Bronchial epithelial cell (primary cell): ENCODE results near the gene TIMM50. TPM values are rescaled to one million over a fixed set of nuclear protein-coding genes. Genes with fewer than 3 reads are reported as not detected.

Experiments used
- DNase-seq: peaks from one replicate; pipeline ENCODE4 v3.0.0-alpha.2; 2010; ENCODE audit warnings: low read depth
- FAIRE-seq: peaks from 2 replicates; lab custom pipeline; 2011; peaks lifted over from hg19 to GRCh38; lab: Jason Lieb, UNC
- H3K27me3 ChIP-seq: 2 replicates; pipeline ENCODE4 v1.5.1; 2011; ENCODE audit warnings: low read length; ENCODE audit not compliant: control insufficient read depth, insufficient read depth
- H3K36me3 ChIP-seq: 2 replicates; pipeline ENCODE4 v1.5.1; 2011; ENCODE audit warnings: low read length; ENCODE audit not compliant: control insufficient read depth, insufficient read depth
- H3K4me3 ChIP-seq: 2 replicates; pipeline ENCODE4 v1.5.1; 2011; ENCODE audit warnings: mild to moderate bottlenecking, low read depth, low read length, control low read depth
- total RNA-seq: library from RNA; depleted of rRNA; stranded (reverse); fragments of >200 nt; gene quantifications from 2 replicates; pipeline ENCODE4 v1.2.1, GENCODE V29; 2014
- TF ChIP-seq, protein P1 (sequence below): IDR thresholded peaks from 2 replicates; pipeline ENCODE4 v1.5.1; 2011; ENCODE audit warnings: mild to moderate bottlenecking, moderate library complexity, low read length, control low read depth, inconsistent platforms; ENCODE audit not compliant: insufficient read depth, severe bottlenecking

The TIMM50 gene
- total RNA-seq, 1 donor from 2014 or later, result 84.2 TPM

DNA sequence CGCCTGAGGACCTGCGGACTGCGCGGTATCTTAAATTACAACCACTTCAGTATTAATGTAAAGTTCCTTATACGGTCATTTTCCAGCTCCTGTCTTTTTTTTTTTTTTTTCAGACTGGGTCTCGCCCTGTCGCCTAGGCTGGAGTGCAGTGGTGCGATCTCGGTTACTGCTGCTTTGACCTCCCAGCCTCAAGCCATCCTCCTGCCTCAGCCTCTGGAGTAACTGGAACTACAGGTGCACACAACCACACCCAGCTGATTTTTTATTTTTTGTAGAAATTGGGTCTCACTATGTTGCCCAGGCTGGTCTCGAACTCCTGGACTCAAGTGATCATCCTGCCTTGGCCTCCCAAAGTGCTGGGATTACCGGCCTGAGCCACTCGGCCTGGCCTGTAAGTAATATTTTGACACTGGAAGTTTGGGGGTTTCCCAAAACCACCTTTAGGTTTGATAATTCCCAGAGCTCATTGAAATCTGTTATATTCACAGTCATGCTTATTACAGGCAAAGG, 52.4 kb downstream of the TIMM50 start:
- TF ChIP-seq, protein P1, sequence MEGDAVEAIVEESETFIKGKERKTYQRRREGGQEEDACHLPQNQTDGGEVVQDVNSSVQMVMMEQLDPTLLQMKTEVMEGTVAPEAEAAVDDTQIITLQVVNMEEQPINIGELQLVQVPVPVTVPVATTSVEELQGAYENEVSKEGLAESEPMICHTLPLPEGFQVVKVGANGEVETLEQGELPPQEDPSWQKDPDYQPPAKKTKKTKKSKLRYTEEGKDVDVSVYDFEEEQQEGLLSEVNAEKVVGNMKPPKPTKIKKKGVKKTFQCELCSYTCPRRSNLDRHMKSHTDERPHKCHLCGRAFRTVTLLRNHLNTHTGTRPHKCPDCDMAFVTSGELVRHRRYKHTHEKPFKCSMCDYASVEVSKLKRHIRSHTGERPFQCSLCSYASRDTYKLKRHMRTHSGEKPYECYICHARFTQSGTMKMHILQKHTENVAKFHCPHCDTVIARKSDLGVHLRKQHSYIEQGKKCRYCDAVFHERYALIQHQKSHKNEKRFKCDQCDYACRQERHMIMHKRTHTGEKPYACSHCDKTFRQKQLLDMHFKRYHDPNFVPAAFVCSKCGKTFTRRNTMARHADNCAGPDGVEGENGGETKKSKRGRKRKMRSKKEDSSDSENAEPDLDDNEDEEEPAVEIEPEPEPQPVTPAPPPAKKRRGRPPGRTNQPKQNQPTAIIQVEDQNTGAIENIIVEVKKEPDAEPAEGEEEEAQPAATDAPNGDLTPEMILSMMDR, result no peak
- FAIRE-seq (no peak), DNase-seq (no peak)
- H3K36me3 ChIP-seq, result no peaks in the 10 kb centered on the region
- H3K27me3 ChIP-seq, result no peaks in the 10 kb centered on the region
- no peak overlapping the region for H3K4me3 ChIP-seq

DNA sequence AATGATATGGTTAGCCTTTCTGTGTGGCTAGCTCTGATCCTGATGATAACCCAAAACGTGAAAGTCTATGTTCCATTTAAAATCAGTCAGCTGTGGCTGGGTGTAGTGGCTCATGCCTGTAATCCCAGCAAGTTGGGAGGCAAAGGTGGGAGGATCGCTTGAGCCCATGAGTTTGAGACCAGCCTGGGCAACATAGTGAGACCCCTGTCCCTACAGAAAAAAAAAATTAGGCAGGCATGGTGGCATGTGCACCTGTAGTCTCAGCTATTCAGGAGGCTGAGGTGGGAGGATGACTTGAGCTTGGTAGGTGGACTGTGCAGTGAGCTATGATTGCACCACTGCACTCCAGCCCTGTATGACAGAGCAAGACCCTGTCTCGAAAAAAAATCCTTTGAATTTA, 53.2 kb downstream of the TIMM50 start:
- FAIRE-seq (no peak), DNase-seq (no peak)
- TF ChIP-seq, protein P1, result no peak
- Histone ChIP-seq H3K36me3 (no peaks in the 10 kb centered on the region), H3K4me3 (no peak overlapping the region), H3K27me3 (no peaks in the 10 kb centered on the region)

DNA sequence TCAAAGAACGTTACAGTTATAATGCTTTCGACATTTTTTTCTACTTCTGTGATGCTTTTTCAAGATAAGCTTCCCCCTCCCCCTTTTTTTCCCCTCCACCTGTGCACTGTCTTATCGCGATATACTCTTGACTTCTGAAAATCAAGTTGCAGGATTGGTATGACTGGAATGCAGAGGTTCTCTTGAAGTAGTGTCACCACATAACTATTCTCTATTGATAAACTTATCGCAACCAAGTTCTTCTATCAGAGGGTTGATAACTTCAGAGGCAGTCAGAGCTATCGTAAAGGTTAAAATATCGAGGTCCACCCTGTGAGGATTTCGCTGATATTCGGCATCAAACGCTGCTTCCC, 58.5 kb downstream of the TIMM50 start:
- TF ChIP-seq, protein P1, result no peak
- DNase-seq (peak; percentile 44), FAIRE-seq (no peak)
- Histone ChIP-seq H3K4me3 (peak overlapping the region; percentile 92), H3K27me3 (no peaks in the 10 kb centered on the region), H3K36me3 (no peaks in the 10 kb centered on the region)

DNA sequence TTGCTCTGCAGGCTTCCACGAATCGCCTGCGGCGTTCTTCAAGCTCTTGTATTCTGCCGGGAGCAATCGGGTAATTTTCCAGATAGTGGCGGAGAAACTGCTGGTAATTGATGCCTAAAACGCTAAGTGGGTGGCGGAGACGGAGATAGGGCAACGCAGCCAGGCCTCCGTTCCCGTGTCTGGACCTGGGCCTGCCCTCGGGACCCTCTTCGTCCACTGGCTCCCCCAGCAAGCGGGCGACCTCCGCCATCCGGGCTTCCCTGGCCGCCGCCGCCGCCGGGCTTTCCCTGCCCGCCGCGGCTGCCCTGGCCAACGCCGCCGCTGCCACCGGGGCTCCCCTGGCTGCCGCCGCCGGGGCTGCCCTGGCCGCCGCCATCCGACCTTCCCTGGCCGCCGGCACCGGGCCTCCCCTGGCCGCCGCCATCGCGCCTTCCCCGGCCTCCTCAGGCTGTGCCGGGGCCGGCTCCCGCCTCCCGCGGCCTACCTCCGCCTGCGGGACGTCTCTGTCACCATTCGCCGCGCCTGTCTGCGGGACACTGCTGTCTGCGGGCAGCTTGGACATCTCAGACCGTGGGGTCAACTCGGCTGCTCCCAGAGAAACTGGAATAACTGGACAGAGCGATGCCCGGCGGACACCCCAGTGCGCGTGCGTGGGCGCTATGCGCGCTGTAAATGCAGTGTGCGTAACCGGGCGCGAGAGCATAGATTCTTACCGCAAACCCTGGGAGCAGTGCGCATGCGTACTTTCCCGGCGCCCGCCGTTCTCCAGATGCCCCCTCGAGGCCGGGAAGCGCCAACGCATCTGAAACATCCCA, 59.1 kb downstream of the TIMM50 start, which contains the start of gene EID2:
TSS of gene EID2 (minus strand) at position 644 of the 815 bp plus-strand sequence. CDS start at position 562, 82 bp downstream.
- Histone ChIP-seq H3K4me3 (peak within 1 kb of the TSS; percentile 92), H3K27me3 (no peaks in the 10 kb centered on the region), H3K36me3 (no peaks in the 10 kb centered on the region)
- TF ChIP-seq, protein P1, result peak; percentile 87
- FAIRE-seq (no peak), DNase-seq (peak; percentile 80)

DNA sequence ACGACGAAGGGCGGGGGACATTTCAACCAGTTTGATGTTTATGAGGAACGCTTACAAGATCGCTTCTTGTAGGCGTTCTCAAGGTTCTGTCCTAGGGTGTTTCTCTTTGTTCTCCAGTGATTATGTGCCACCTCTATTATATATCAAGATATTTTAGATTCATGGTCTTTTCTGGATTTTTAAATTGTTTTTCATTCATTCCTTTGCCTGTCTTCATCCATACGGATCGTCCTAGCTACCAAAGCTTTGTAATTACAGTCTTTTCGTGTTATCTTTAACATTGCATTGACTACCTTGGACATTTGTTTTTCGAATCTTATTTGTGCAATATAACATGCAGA, 59.7 kb downstream of the TIMM50 start:
- TF ChIP-seq, protein P1, result no peak
- no peaks in the 10 kb centered on the region for H3K27me3 ChIP-seq
- DNase-seq (no peak), FAIRE-seq (no peak)
- peak overlapping the region; percentile 92 for H3K4me3 ChIP-seq
- no peaks in the 10 kb centered on the region for H3K36me3 ChIP-seq

Other genes starting within 250 kb of the TIMM50 start
- not detected in 2 replicates for gene IFNL3, start 235.8 kb upstream of the TIMM50 start, total RNA-seq
- not detected in 2 replicates for gene IFNL4, start 232.0 kb upstream of the TIMM50 start, total RNA-seq
- gene IFNL2, start 212.4 kb upstream of the TIMM50 start, total RNA-seq, result not detected in 2 replicates
- not detected in 2 replicates for gene IFNL1, start 184.4 kb upstream of the TIMM50 start, total RNA-seq
- gene LRFN1, start 160.0 kb upstream of the TIMM50 start, total RNA-seq, result under 0.01 TPM in 2 replicates
- not detected in 2 replicates for gene GMFG, start 144.8 kb upstream of the TIMM50 start, total RNA-seq
- 19.2 and 38.7 TPM in 2 replicates for gene SAMD4B, start 138.4 kb upstream of the TIMM50 start, total RNA-seq
- 31.6 and 59.9 TPM in 2 replicates for gene PAF1, start 89.7 kb upstream of the TIMM50 start, total RNA-seq
- gene MED29, start 89.5 kb upstream of the TIMM50 start, total RNA-seq, result 6.8 and 7.7 TPM in 2 replicates
- gene ZFP36, start 74.0 kb upstream of the TIMM50 start, total RNA-seq, result 3.4 and 5.0 TPM in 2 replicates
- gene PLEKHG2, start 68.2 kb upstream of the TIMM50 start, total RNA-seq, result 3.3 and 5.3 TPM in 2 replicates
- gene RPS16, start 44.9 kb upstream of the TIMM50 start, total RNA-seq, result 75.3 and 94.3 TPM in 2 replicates
- 41.9 and 48.1 TPM in 2 replicates for gene SUPT5H, start 35.3 kb upstream of the TIMM50 start, total RNA-seq
- 0.26 TPM in 1 of 2 replicates, not detected in the other for gene DLL3, start 18.1 kb downstream of the TIMM50 start, total RNA-seq
- not detected in 2 replicates for gene SELENOV, start 34.3 kb downstream of the TIMM50 start, total RNA-seq
- gene EID2B, start 52.0 kb downstream of the TIMM50 start, total RNA-seq, result 0.79 and 1.7 TPM in 2 replicates
- 6.8 and 8.1 TPM in 2 replicates for gene EID2, start 59.3 kb downstream of the TIMM50 start, total RNA-seq
- not detected in 2 replicates for gene LGALS13, start 121.7 kb downstream of the TIMM50 start, total RNA-seq
- gene LGALS16, start 175.1 kb downstream of the TIMM50 start, total RNA-seq, result not detected in 2 replicates
- not detected in 2 replicates for gene LGALS14, start 223.6 kb downstream of the TIMM50 start, total RNA-seq